ENCODE results near the gene FAM3B. TPM values are rescaled to one million over a fixed set of nuclear protein-coding genes. Genes with fewer than 3 reads are reported as not detected.
"Not testable (repeated sequence)": the region's sequence is repeated elsewhere in the genome, so short reads cannot be mapped to it uniquely, and the experiment has no call there.

The FAM3B gene
- total RNA-seq, 1 experiment from 2014 or later = not detected

- DNase-seq (ENCODE audit: low read depth, low spot score); in situ Hi-C loops (cut with HindIII; ENCODE audit: low pct_unique_long_range_greater_than_20kb, low sequenced_read_pairs): not testable (repeated sequence)
Observed at GRCh38 chr21:41313285-41314164, 3.1 kb upstream of the FAM3B start.

- DNase-seq (ENCODE audit: low read depth, low spot score) = no peak
- in situ Hi-C loops (cut with HindIII; ENCODE audit: low pct_unique_long_range_greater_than_20kb, low sequenced_read_pairs) = no loop called here
Observed at GRCh38 chr21:41315726-41316125, 875 bp upstream of the FAM3B start.

- DNase-seq (ENCODE audit: low read depth, low spot score) = no peak
- in situ Hi-C loops (cut with HindIII; ENCODE audit: low pct_unique_long_range_greater_than_20kb, low sequenced_read_pairs) = no loop called here
Observed at GRCh38 chr21:41317063-41317392, 427 bp downstream of the FAM3B start.

GRCh38 chr21:41317458-41317857, 857 bp downstream of the FAM3B start:
- DNase-seq (ENCODE audit: low read depth, low spot score) = no peak
- in situ Hi-C loops (cut with HindIII; ENCODE audit: low pct_unique_long_range_greater_than_20kb, low sequenced_read_pairs) = no loop called here

- no peak for DNase-seq (ENCODE audit: low read depth, low spot score)
- in situ Hi-C loops (cut with HindIII; ENCODE audit: low pct_unique_long_range_greater_than_20kb, low sequenced_read_pairs) = no loop called here
Observed at GRCh38 chr21:41318218-41318617, 1.6 kb downstream of the FAM3B start.

- in situ Hi-C loops (cut with HindIII; ENCODE audit: low pct_unique_long_range_greater_than_20kb, low sequenced_read_pairs) = no loop called here
- no peak for DNase-seq (ENCODE audit: low read depth, low spot score)
Observed at GRCh38 chr21:41319273-41319672, 2.7 kb downstream of the FAM3B start.

- no peak for DNase-seq (ENCODE audit: low read depth, low spot score)
- in situ Hi-C loops (cut with HindIII; ENCODE audit: low pct_unique_long_range_greater_than_20kb, low sequenced_read_pairs) = no loop called here
Observed at GRCh38 chr21:41321211-41321907, 4.8 kb downstream of the FAM3B start.

- no peak for DNase-seq (ENCODE audit: low read depth, low spot score)
- in situ Hi-C loops (cut with HindIII; ENCODE audit: low pct_unique_long_range_greater_than_20kb, low sequenced_read_pairs) = no loop called here
Observed at GRCh38 chr21:41321908-41322495, 5.4 kb downstream of the FAM3B start.

- DNase-seq (ENCODE audit: low read depth, low spot score) = no peak
- in situ Hi-C loops (cut with HindIII; ENCODE audit: low pct_unique_long_range_greater_than_20kb, low sequenced_read_pairs) = no loop called here
Observed at GRCh38 chr21:41322496-41323382, 6.1 kb downstream of the FAM3B start.

GRCh38 chr21:41325138-41325912, 8.7 kb downstream of the FAM3B start:
- peak; percentile 58 for DNase-seq (ENCODE audit: low read depth, low spot score)
- in situ Hi-C loops (cut with HindIII; ENCODE audit: low pct_unique_long_range_greater_than_20kb, low sequenced_read_pairs) = no loop called here

GRCh38 chr21:41326414-41327080, 9.9 kb downstream of the FAM3B start:
- in situ Hi-C loops (cut with HindIII; ENCODE audit: low pct_unique_long_range_greater_than_20kb, low sequenced_read_pairs) = no loop called here
- no peak for DNase-seq (ENCODE audit: low read depth, low spot score)

GRCh38 chr21:41327753-41328152, 11.2 kb downstream of the FAM3B start:
- no peak for DNase-seq (ENCODE audit: low read depth, low spot score)
- in situ Hi-C loops (cut with HindIII; ENCODE audit: low pct_unique_long_range_greater_than_20kb, low sequenced_read_pairs) = no loop called here

- in situ Hi-C loops (cut with HindIII; ENCODE audit: low pct_unique_long_range_greater_than_20kb, low sequenced_read_pairs) = no loop called here
- no peak for DNase-seq (ENCODE audit: low read depth, low spot score)
Observed at GRCh38 chr21:41328660-41329607, 12.3 kb downstream of the FAM3B start.

GRCh38 chr21:41333752-41334151, 17.2 kb downstream of the FAM3B start:
- DNase-seq (ENCODE audit: low read depth, low spot score) = no peak
- in situ Hi-C loops (cut with HindIII; ENCODE audit: low pct_unique_long_range_greater_than_20kb, low sequenced_read_pairs) = no loop called here

- in situ Hi-C loops (cut with HindIII; ENCODE audit: low pct_unique_long_range_greater_than_20kb, low sequenced_read_pairs) = no loop called here
- DNase-seq (ENCODE audit: low read depth, low spot score) = no peak
Observed at GRCh38 chr21:41337515-41337914, 20.9 kb downstream of the FAM3B start.

- in situ Hi-C loops (cut with HindIII; ENCODE audit: low pct_unique_long_range_greater_than_20kb, low sequenced_read_pairs) = no loop called here
Observed at GRCh38 chr21:41338455-41338854, 21.9 kb downstream of the FAM3B start.

More at GRCh38 chr21:41338455-41338854, 21.9 kb downstream of the FAM3B start:
- DNase-seq (ENCODE audit: low read depth, low spot score) = no peak

All from SK-MEL-5 (cell line).